ENCODE data around the gene PANX1.

PANX1 gene

DNA sequence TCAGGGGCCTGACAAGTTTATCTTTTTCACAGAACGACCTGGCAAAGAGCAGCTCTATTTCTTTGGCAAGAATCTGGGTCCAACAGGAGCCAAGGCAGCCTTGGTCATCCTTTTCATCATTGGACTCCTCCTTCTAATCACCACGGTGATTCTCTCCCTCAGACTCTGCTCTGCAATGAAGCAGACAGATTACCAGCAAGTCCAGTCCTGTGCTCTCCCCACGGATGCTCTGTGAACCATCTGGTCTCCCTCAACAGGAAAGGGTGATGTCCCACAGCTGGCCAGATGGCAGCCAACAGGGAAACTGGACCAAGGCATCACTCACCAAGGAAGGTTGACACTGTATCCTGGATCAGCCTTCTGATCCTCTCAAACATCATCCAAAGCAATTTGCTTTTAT lies 17.0 kb upstream of the PANX1 start:
- H3K27me3 ChIP-seq (ENCODE audit: low read length): no peaks in the 10 kb centered on the region
- H3K9me2 ChIP-seq (replicated peaks; ENCODE audit: insufficient read depth, low read length): no peaks in the 10 kb centered on the region
- no peaks in the 10 kb centered on the region for H4K20me1 ChIP-seq (ENCODE audit: low read depth, low read length)
- no peaks in the 10 kb centered on the region for H3K9me3 ChIP-seq (ENCODE audit: insufficient read depth, low read length)
- no peak overlapping the region for H3K4me3 ChIP-seq (ENCODE audit: insufficient read depth, low read length, poor library complexity, severe bottlenecking)
- no peaks in the 10 kb centered on the region for H3K36me3 ChIP-seq (ENCODE audit: low read length)
- H3F3A ChIP-seq (ENCODE audit: insufficient read depth): no peaks in the 10 kb centered on the region
- no peak overlapping the region for H3K9ac ChIP-seq (ENCODE audit: low read length)
- no peaks in the 10 kb centered on the region for H3K79me2 ChIP-seq (ENCODE audit: insufficient read depth, low read length)
- TF ChIP-seq EZH2phosphoT487 (conservative IDR thresholded peaks at IDR 0.05; ENCODE audit: low read length): no peak
- TF ChIP-seq, protein P1, sequence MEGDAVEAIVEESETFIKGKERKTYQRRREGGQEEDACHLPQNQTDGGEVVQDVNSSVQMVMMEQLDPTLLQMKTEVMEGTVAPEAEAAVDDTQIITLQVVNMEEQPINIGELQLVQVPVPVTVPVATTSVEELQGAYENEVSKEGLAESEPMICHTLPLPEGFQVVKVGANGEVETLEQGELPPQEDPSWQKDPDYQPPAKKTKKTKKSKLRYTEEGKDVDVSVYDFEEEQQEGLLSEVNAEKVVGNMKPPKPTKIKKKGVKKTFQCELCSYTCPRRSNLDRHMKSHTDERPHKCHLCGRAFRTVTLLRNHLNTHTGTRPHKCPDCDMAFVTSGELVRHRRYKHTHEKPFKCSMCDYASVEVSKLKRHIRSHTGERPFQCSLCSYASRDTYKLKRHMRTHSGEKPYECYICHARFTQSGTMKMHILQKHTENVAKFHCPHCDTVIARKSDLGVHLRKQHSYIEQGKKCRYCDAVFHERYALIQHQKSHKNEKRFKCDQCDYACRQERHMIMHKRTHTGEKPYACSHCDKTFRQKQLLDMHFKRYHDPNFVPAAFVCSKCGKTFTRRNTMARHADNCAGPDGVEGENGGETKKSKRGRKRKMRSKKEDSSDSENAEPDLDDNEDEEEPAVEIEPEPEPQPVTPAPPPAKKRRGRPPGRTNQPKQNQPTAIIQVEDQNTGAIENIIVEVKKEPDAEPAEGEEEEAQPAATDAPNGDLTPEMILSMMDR (IDR thresholded peaks at IDR 0.05; ENCODE audit: insufficient read depth, low read length, poor library complexity, severe bottlenecking): no peak
- no peak overlapping the region for H3K27ac ChIP-seq (ENCODE audit: low read depth, low read length)
- H3K4me2 ChIP-seq (ENCODE audit: low read depth, low read length, poor library complexity, severe bottlenecking): no peak overlapping the region
- H2AFZ ChIP-seq (ENCODE audit: low read depth, low read length, severe bottlenecking): no peak overlapping the region

- TF ChIP-seq, protein P1 (IDR thresholded peaks at IDR 0.05; ENCODE audit: insufficient read depth, low read length, poor library complexity, severe bottlenecking): no peak
- no peak for TF ChIP-seq EZH2phosphoT487 (conservative IDR thresholded peaks at IDR 0.05; ENCODE audit: low read length)
- no peak overlapping the region for H3K27ac ChIP-seq (ENCODE audit: low read depth, low read length)
Observed at GRCh38 chr11:94112206-94112953, 16.3 kb upstream of the PANX1 start.

DNA sequence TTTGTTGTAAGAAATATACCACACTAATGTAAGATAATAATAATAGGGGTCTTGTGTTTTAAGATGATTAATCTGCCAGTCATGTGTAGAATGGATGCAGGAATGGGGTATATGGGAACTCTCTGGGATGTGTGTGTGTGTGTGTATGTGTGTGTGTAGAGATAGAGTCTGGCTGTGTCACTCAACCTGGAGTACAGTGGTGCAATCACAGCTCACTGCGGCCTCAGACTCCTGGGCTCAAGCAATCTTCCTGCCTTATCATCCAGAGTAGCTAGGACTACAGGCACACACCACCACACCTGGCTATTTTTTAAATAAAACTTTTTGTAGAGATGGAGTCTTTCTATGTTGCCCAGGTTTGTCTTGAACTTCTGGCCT lies 11.5 kb upstream of the PANX1 start:
- Histone ChIP-seq H3F3A (ENCODE audit: insufficient read depth) (no peaks in the 10 kb centered on the region), H3K4me3 (ENCODE audit: insufficient read depth, low read length, poor library complexity, severe bottlenecking) (no peak overlapping the region), H4K20me1 (ENCODE audit: low read depth, low read length) (no peaks in the 10 kb centered on the region), H3K79me2 (ENCODE audit: insufficient read depth, low read length) (no peaks in the 10 kb centered on the region), H3K36me3 (ENCODE audit: low read length) (no peaks in the 10 kb centered on the region), H3K4me2 (ENCODE audit: low read depth, low read length, poor library complexity, severe bottlenecking) (no peak overlapping the region), H3K27me3 (ENCODE audit: low read length) (no peaks in the 10 kb centered on the region), H3K9me3 (ENCODE audit: insufficient read depth, low read length) (no peaks in the 10 kb centered on the region), H3K9me2 (replicated peaks; ENCODE audit: insufficient read depth, low read length) (no peaks in the 10 kb centered on the region), H3K9ac (ENCODE audit: low read length) (no peak overlapping the region), H2AFZ (ENCODE audit: low read depth, low read length, severe bottlenecking) (no peak overlapping the region), H3K27ac (ENCODE audit: low read depth, low read length) (no peak overlapping the region)
- TF ChIP-seq EZH2phosphoT487 (conservative IDR thresholded peaks at IDR 0.05; ENCODE audit: low read length): no peak
- TF ChIP-seq, protein P1 (IDR thresholded peaks at IDR 0.05; ENCODE audit: insufficient read depth, low read length, poor library complexity, severe bottlenecking): no peak

More at GRCh38 chr11:94112206-94112953, 16.3 kb upstream of the PANX1 start:
- H3K27me3 ChIP-seq (ENCODE audit: low read length): no peaks in the 10 kb centered on the region
- H3K4me3 ChIP-seq (ENCODE audit: insufficient read depth, low read length, poor library complexity, severe bottlenecking): no peak overlapping the region
- H3K9ac ChIP-seq (ENCODE audit: low read length): no peak overlapping the region
- H3K36me3 ChIP-seq (ENCODE audit: low read length): no peaks in the 10 kb centered on the region
- no peaks in the 10 kb centered on the region for H4K20me1 ChIP-seq (ENCODE audit: low read depth, low read length)
- H3F3A ChIP-seq (ENCODE audit: insufficient read depth): no peaks in the 10 kb centered on the region
- H3K79me2 ChIP-seq (ENCODE audit: insufficient read depth, low read length): no peaks in the 10 kb centered on the region
- H3K9me3 ChIP-seq (ENCODE audit: insufficient read depth, low read length): no peaks in the 10 kb centered on the region
- no peak overlapping the region for H3K4me2 ChIP-seq (ENCODE audit: low read depth, low read length, poor library complexity, severe bottlenecking)
- H3K9me2 ChIP-seq (replicated peaks; ENCODE audit: insufficient read depth, low read length): no peaks in the 10 kb centered on the region
- H2AFZ ChIP-seq (ENCODE audit: low read depth, low read length, severe bottlenecking): no peak overlapping the region

Data from SU-DHL-6 (cell line).